Esophagus muscularis mucosa (tissue), 4 donors: ENCODE measurements around the gene AP3S1. TPM values are rescaled to one million over a fixed set of nuclear protein-coding genes. Genes with fewer than 3 reads are reported as not detected.

Experiments
- DNase-seq: peaks from one replicate; pipeline ENCODE4 v3.0.0-alpha.2; 2017; ENCODE audit errors: extremely low spot score
- H3K27ac ChIP-seq, 4 donors: fragments of 200-600 bp; sonication (generic); replicated peaks in 1 of 4; 1 replicate in 3 of 4; 2 replicates in 1 of 4; pipeline ENCODE4 v1.5.1; 2016 to 2019; ENCODE audit warnings: mild to moderate bottlenecking in 1 of 4
- H3K27me3 ChIP-seq, 4 donors: fragments of 200-600 bp; sonication (generic); one replicate each; pipeline versions ENCODE4 v1.5.1 to v1.6.0; 2016 to 2019
- H3K36me3 ChIP-seq, 4 donors: fragments of 200-600 bp; sonication (generic); one replicate each; pipeline ENCODE4 v1.5.1; 2016 to 2019
- H3K4me1 ChIP-seq, 4 donors: fragments of 200-600 bp; sonication (generic); one replicate each; pipeline ENCODE4 v1.5.1; 2016 to 2019
- H3K4me3 ChIP-seq, 4 donors: fragments of 200-600 bp; sonication (generic); 1 replicate in 2 of 4; 2 replicates in 2 of 4; pipeline ENCODE4 v1.5.1; 2016 to 2019; ENCODE audit warnings: mild to moderate bottlenecking in 4 of 4, moderate library complexity in 1 of 4
- H3K9me3 ChIP-seq, 4 donors: fragments of 200-600 bp; sonication (generic); 1 replicate in 3 of 4; 2 replicates in 1 of 4; pipeline ENCODE4 v1.5.1; 2016 to 2019
- CTCF ChIP-seq, 3 experiments: fragments of 200-600 bp in 2 of 3; fragments of 450-650 bp in 1 of 3; sonication (generic) in 2 of 3; IDR thresholded peaks; one replicate each; pipeline ENCODE4 v1.5.1; 2017 to 2019; ENCODE audit warnings: antibody characterized with exemption in 3 of 3, mild to moderate bottlenecking in 2 of 3, moderate library complexity in 1 of 3
- EP300 ChIP-seq: sonication (generic); formaldehyde crosslinking; IDR thresholded peaks from one replicate; pipeline ENCODE4 v1.6.1; 2017; ENCODE audit warnings: antibody characterized with exemption
- POLR2A ChIP-seq: fragments of 450-650 bp; IDR thresholded peaks from one replicate; pipeline ENCODE4 v1.6.1; 2017; ENCODE audit warnings: antibody characterized with exemption, moderate library complexity, mild to moderate bottlenecking, low read depth
- POLR2AphosphoS5 ChIP-seq, 2 donors: sonication (generic); formaldehyde crosslinking; IDR thresholded peaks; one replicate each; pipeline ENCODE4 v1.6.1; 2017; ENCODE audit warnings: antibody characterized with exemption in 2 of 2
- WGBS: methylation state at CpG from one replicate; pipeline ENCODE4 v1.1.5; 2018; 5-methylcytosine and 5-hydroxymethylcytosine counted together
- intact Hi-C: fragments of 100-400 bp; cut with DNase I; formaldehyde crosslinking; loops from one replicate; pipeline ENCODE4 v1.15.1; 2023
- total RNA-seq, 4 donors: library from RNA; depleted of rRNA; stranded (reverse); fragments of >200 nt; gene quantifications; one replicate each; pipeline versions ENCODE4 v1.1.0 to v1.2.1, GENCODE V29; 2016

The AP3S1 gene
- total RNA-seq, 4 donors from 2014 or later: 44.2 to 74.2 (median 58.9) TPM

GRCh38 chr5:115840873-115841272 lies 862 bp upstream of the AP3S1 start:
- WGBS: 4% methylated on average over 5 of the region's 5 CpGs
- H3K4me1 ChIP-seq: peaks cover 41 to 70% (median 65%) of the 10 kb centered on the region in 4 donors

GRCh38 chr5:115842089-115842935 lies 577 bp downstream of the AP3S1 start:
- H3K4me3 ChIP-seq: peak overlapping the region; percentile 78 to 95 (median 90)
- TF ChIP-seq POLR2A (no peak), EP300 (no peak), CTCF (IDR thresholded peaks at IDR 0.05) (peak in 1 of 3 experiments; percentile 26), POLR2AphosphoS5 (IDR thresholded peaks at IDR 0.05) (no peak)
- no peak for DNase-seq
- intact Hi-C loops: loop anchor here (10.0 kb wide), 1 partner anchor 222 kb away; no protein-coding TSS in a partner anchor
- no peaks in the 10 kb centered on the region for H3K27me3 ChIP-seq
- H3K4me1 ChIP-seq: peaks cover 50 to 78% (median 67%) of the 10 kb centered on the region in 4 donors
- peaks cover under 1 to 3% (median 3%) of the 10 kb centered on the region in 4 donors for H3K36me3 ChIP-seq
- H3K27ac ChIP-seq: peak overlapping the region; percentile 94 to 99 (median 96)
- under 1% methylated on average over 12 of the region's 68 CpGs for WGBS
- H3K9me3 ChIP-seq: no peaks in the 10 kb centered on the region

More at GRCh38 chr5:115840873-115841272, 862 bp upstream of the AP3S1 start:
- no peak for TF ChIP-seq POLR2AphosphoS5 (IDR thresholded peaks at IDR 0.05)
- no peak for TF ChIP-seq EP300
- no peak for TF ChIP-seq POLR2A
- no peak for TF ChIP-seq CTCF (IDR thresholded peaks at IDR 0.05)
- Histone ChIP-seq H3K9me3 (no peaks in the 10 kb centered on the region), H3K27ac (peak overlapping the region; percentile 94 to 99 (median 96)), H3K27me3 (no peaks in the 10 kb centered on the region), H3K36me3 (peaks cover 13 to 17% (median 15%) of the 10 kb centered on the region in 4 donors), H3K4me3 (peak overlapping the region; percentile 78 to 95 (median 90))
- no peak for DNase-seq
- intact Hi-C loops: loop anchor here (10.0 kb wide), 1 partner anchor 224 kb away; no protein-coding TSS in a partner anchor

DNA sequence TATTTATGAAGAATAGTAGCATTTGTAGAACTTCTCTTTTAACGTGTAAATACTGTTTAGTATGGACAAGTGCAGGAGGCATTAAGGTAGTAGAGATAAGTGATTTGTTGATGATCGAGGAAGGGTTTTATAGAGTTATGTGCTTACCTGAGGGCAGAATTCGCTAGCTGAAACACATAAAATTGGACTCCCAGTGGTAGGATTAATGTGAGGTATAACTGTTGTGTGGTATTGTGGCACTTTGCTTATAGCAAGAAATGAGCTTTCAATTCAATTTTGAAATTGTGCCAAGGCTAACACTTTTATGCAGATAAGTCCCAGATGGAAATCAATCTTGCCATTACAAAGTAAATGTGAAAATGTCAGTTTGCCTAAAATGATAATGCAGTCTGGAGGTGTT lies 1.2 kb downstream of the AP3S1 start:
- peaks cover 51 to 73% (median 64%) of the 10 kb centered on the region in 4 donors for H3K4me1 ChIP-seq
- no peaks in the 10 kb centered on the region for H3K27me3 ChIP-seq
- TF ChIP-seq POLR2AphosphoS5 (IDR thresholded peaks at IDR 0.05): no peak
- no peak for TF ChIP-seq CTCF (IDR thresholded peaks at IDR 0.05)
- no peak for TF ChIP-seq POLR2A
- no peak for TF ChIP-seq EP300
- H3K4me3 ChIP-seq: peak overlapping the region; percentile 78 to 95 (median 90)
- H3K36me3 ChIP-seq: no peaks in the 10 kb centered on the region
- 18% methylated on average over 3 of the region's 3 CpGs for WGBS
- H3K9me3 ChIP-seq: no peaks in the 10 kb centered on the region
- peak overlapping the region; percentile 94 to 99 (median 96) for H3K27ac ChIP-seq
- intact Hi-C loops: loop anchor here (10.0 kb wide), 1 partner anchor 222 kb away; no protein-coding TSS in a partner anchor
- DNase-seq: no peak

GRCh38 chr5:115843444-115844130 lies 1.9 kb downstream of the AP3S1 start:
- no peak for DNase-seq
- WGBS: 68% methylated on average over 6 of the region's 6 CpGs
- no peaks in the 10 kb centered on the region for H3K9me3 ChIP-seq
- peak overlapping the region in 2 of 4 donors; percentile 4 to 62 for H3K27ac ChIP-seq
- no peak for TF ChIP-seq EP300
- H3K4me1 ChIP-seq: peaks cover 50 to 67% (median 58%) of the 10 kb centered on the region in 4 donors
- peak overlapping the region; percentile 78 to 95 (median 90) for H3K4me3 ChIP-seq
- no peaks in the 10 kb centered on the region for H3K27me3 ChIP-seq
- H3K36me3 ChIP-seq: no peaks in the 10 kb centered on the region
- intact Hi-C loops: loop anchor here (10.0 kb wide), 1 partner anchor 221 kb away; no protein-coding TSS in a partner anchor
